ENCODE data around the gene EFCAB13. TPM values are rescaled to one million over a fixed set of nuclear protein-coding genes. Genes with fewer than 3 reads are reported as not detected.
"Not testable (repeated sequence)": the region's sequence is repeated elsewhere in the genome, so short reads cannot be mapped to it uniquely, and the experiment has no call there.

The EFCAB13 gene
- total RNA-seq, 2 experiments from 2014 or later = 4.3 to 5.9 TPM

- POLR2A ChIA-PET = no interaction called here
- no peak overlapping the region for H3K27ac Mint-ChIP-seq
- no peaks in the 10 kb centered on the region for H3K27me3 Mint-ChIP-seq
- no peak for ATAC-seq
- intact Hi-C loops (cut with micrococcal nuclease) = no loop called here
- DNase-seq = no peak
- no peak for TF ChIP-seq CTCF (IDR thresholded peaks at IDR 0.05)
- H3K36me3 Mint-ChIP-seq (ENCODE audit: low read depth) = no peaks in the 10 kb centered on the region
- CTCF ChIA-PET = interaction anchor here (0.9 to 1.0 kb wide), 3 partner anchors 138 to 253 kb away, joined by 3 to 4 read pairs (median 3); no protein-coding TSS in a partner anchor
- no peak overlapping the region for H3K4me3 Mint-ChIP-seq
- no peaks in the 10 kb centered on the region for H3K4me1 Mint-ChIP-seq (ENCODE audit: low read depth)
- H3K9me3 Mint-ChIP-seq = peaks cover 3% of the 10 kb centered on the region
These were observed 43.5 kb downstream of the EFCAB13 start for GRCh38 chr17:47367257-47367656.

GRCh38 chr17:47368262-47368661, 44.5 kb downstream of the EFCAB13 start:
- no peaks in the 10 kb centered on the region for H3K27me3 Mint-ChIP-seq
- H3K9me3 Mint-ChIP-seq = peaks cover 12% of the 10 kb centered on the region
- H3K36me3 Mint-ChIP-seq (ENCODE audit: low read depth) = peaks cover 4% of the 10 kb centered on the region
- H3K4me3 Mint-ChIP-seq = no peak overlapping the region
- intact Hi-C loops (cut with micrococcal nuclease) = no loop called here
- CTCF ChIA-PET = interaction anchor here (0.9 to 1.0 kb wide), 2 partner anchors 247 to 252 kb away, joined by 3 to 4 read pairs; no protein-coding TSS in a partner anchor
- POLR2A ChIA-PET = no interaction called here
- H3K27ac Mint-ChIP-seq = no peak overlapping the region
- no peak for DNase-seq
- no peaks in the 10 kb centered on the region for H3K4me1 Mint-ChIP-seq (ENCODE audit: low read depth)
- ATAC-seq = no peak
- no peak for TF ChIP-seq CTCF (IDR thresholded peaks at IDR 0.05)

GRCh38 chr17:47370899-47371298, 47.1 kb downstream of the EFCAB13 start:
- H3K27ac Mint-ChIP-seq; H3K36me3 Mint-ChIP-seq (ENCODE audit: low read depth); H3K27me3 Mint-ChIP-seq; POLR2A ChIA-PET; ATAC-seq; DNase-seq; H3K4me3 Mint-ChIP-seq; CTCF ChIA-PET; H3K4me1 Mint-ChIP-seq (ENCODE audit: low read depth); intact Hi-C loops (cut with micrococcal nuclease): not testable (repeated sequence)
- peaks cover 17% of the 10 kb centered on the region for H3K9me3 Mint-ChIP-seq

- Mint-ChIP-seq H3K27me3 (no peaks in the 10 kb centered on the region), H3K9me3 (peaks cover 17% of the 10 kb centered on the region), H3K36me3 (ENCODE audit: low read depth) (peaks cover 4% of the 10 kb centered on the region), H3K4me3 (no peak overlapping the region), H3K27ac (no peak overlapping the region), H3K4me1 (ENCODE audit: low read depth) (no peaks in the 10 kb centered on the region)
- ChIA-PET CTCF (interaction anchor here (0.6 kb wide), 1 partner anchor 28 kb away, joined by 3 read pairs; no protein-coding TSS in a partner anchor), POLR2A (no interaction called here)
- DNase-seq (no peak), ATAC-seq (no peak)
- no peak for TF ChIP-seq CTCF (IDR thresholded peaks at IDR 0.05)
- intact Hi-C loops (cut with micrococcal nuclease) = no loop called here
These were observed 49.2 kb downstream of the EFCAB13 start for GRCh38 chr17:47373002-47373401.

GRCh38 chr17:47376247-47376646, 52.5 kb downstream of the EFCAB13 start:
- H3K27ac Mint-ChIP-seq = no peak overlapping the region
- TF ChIP-seq CTCF (IDR thresholded peaks at IDR 0.05) = no peak
- no peak overlapping the region for H3K4me3 Mint-ChIP-seq
- ATAC-seq = no peak
- no peak for DNase-seq
- CTCF ChIA-PET = no interaction called here
- H3K4me1 Mint-ChIP-seq (ENCODE audit: low read depth) = no peaks in the 10 kb centered on the region
- peaks cover 17% of the 10 kb centered on the region for H3K9me3 Mint-ChIP-seq
- intact Hi-C loops (cut with micrococcal nuclease) = no loop called here
- peaks cover 8% of the 10 kb centered on the region for H3K36me3 Mint-ChIP-seq (ENCODE audit: low read depth)
- no peaks in the 10 kb centered on the region for H3K27me3 Mint-ChIP-seq
- POLR2A ChIA-PET = no interaction called here

GRCh38 chr17:47388825-47389224, 65.1 kb downstream of the EFCAB13 start:
- POLR2A ChIA-PET = no interaction called here
- H3K4me3 Mint-ChIP-seq = no peak overlapping the region
- peaks cover 12% of the 10 kb centered on the region for H3K36me3 Mint-ChIP-seq (ENCODE audit: low read depth)
- peaks cover 2% of the 10 kb centered on the region for H3K9me3 Mint-ChIP-seq
- CTCF ChIA-PET = no interaction called here
- no peak for TF ChIP-seq CTCF (IDR thresholded peaks at IDR 0.05)
- ATAC-seq (no peak), DNase-seq (no peak)
- no peaks in the 10 kb centered on the region for H3K4me1 Mint-ChIP-seq (ENCODE audit: low read depth)
- no peaks in the 10 kb centered on the region for H3K27me3 Mint-ChIP-seq
- intact Hi-C loops (cut with micrococcal nuclease) = no loop called here
- H3K27ac Mint-ChIP-seq = no peak overlapping the region

- POLR2A ChIA-PET; CTCF ChIA-PET; intact Hi-C loops (cut with micrococcal nuclease); H3K27me3 Mint-ChIP-seq; ATAC-seq; DNase-seq; H3K4me3 Mint-ChIP-seq; H3K9me3 Mint-ChIP-seq; H3K4me1 Mint-ChIP-seq (ENCODE audit: low read depth); H3K36me3 Mint-ChIP-seq (ENCODE audit: low read depth); H3K27ac Mint-ChIP-seq: not testable (repeated sequence)
These were observed 73.9 kb downstream of the EFCAB13 start for GRCh38 chr17:47397532-47398128.

Measured in activated CD8-positive, alpha-beta T cell treated with anti-CD3 and anti-CD28 coated beads for 36 hours (primary cell).